ENCODE data around the gene CDC14B. TPM values are rescaled to one million over a fixed set of nuclear protein-coding genes. Genes with fewer than 3 reads are reported as not detected.

The CDC14B gene
- total and polyA plus RNA-seq, 2 donors from 2014 or later = 9.1 to 19.6 TPM

DNA sequence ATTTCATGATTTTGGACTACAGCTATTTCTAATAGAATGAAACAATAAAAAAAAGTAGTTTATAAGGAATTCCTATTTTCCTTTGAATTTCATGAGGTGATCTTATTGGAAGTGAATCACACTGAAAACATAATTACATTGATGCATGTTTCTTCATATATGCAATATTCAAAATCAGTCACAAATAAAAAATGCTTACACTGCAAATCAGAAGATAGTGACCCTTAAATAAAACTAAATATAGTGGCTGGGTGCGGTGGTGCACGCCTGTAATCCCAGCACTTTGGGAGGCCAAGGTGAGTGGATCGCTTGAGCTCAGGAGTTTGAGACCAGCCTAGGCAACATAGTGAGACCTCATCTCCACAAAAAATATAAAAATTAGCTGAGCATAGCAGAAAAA lies 79.5 kb downstream of the CDC14B start:
- no peaks in the 10 kb centered on the region for H3K27me3 ChIP-seq (ENCODE audit: control insufficient read depth, insufficient read depth, low read length)
- FAIRE-seq = no peak
- no peak overlapping the region for H3K9ac ChIP-seq (ENCODE audit: low read length in 3 of 3)
- no peak overlapping the region for H3K27ac ChIP-seq (ENCODE audit: low read depth in 2 of 2, low read length in 2 of 2)
- H3K36me3 ChIP-seq (ENCODE audit: control insufficient read depth in 2 of 3, insufficient read depth in 3 of 3, low read length in 3 of 3) = peaks cover 0 to 3% (median 0%) of the 10 kb centered on the region in 3 donors
- intact Hi-C loops (cut with DNase I) = no loop called here
- TF ChIP-seq, protein P1, sequence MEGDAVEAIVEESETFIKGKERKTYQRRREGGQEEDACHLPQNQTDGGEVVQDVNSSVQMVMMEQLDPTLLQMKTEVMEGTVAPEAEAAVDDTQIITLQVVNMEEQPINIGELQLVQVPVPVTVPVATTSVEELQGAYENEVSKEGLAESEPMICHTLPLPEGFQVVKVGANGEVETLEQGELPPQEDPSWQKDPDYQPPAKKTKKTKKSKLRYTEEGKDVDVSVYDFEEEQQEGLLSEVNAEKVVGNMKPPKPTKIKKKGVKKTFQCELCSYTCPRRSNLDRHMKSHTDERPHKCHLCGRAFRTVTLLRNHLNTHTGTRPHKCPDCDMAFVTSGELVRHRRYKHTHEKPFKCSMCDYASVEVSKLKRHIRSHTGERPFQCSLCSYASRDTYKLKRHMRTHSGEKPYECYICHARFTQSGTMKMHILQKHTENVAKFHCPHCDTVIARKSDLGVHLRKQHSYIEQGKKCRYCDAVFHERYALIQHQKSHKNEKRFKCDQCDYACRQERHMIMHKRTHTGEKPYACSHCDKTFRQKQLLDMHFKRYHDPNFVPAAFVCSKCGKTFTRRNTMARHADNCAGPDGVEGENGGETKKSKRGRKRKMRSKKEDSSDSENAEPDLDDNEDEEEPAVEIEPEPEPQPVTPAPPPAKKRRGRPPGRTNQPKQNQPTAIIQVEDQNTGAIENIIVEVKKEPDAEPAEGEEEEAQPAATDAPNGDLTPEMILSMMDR (IDR thresholded peaks at IDR 0.05; ENCODE audit: borderline replicate concordance, extremely low read depth, insufficient read depth) = no peak
- no peaks in the 10 kb centered on the region for H3K9me3 ChIP-seq (ENCODE audit: control insufficient read depth in 2 of 3, insufficient read depth in 1 of 3, low read length in 3 of 3)
- no peaks in the 10 kb centered on the region for H3K4me1 ChIP-seq (ENCODE audit: control insufficient read depth in 2 of 3, insufficient read depth in 2 of 3, low read depth in 1 of 3, low read length in 3 of 3)
- DNase-seq = no peak
- H3K4me3 ChIP-seq (ENCODE audit: low read length in 3 of 3) = no peak overlapping the region

DNA sequence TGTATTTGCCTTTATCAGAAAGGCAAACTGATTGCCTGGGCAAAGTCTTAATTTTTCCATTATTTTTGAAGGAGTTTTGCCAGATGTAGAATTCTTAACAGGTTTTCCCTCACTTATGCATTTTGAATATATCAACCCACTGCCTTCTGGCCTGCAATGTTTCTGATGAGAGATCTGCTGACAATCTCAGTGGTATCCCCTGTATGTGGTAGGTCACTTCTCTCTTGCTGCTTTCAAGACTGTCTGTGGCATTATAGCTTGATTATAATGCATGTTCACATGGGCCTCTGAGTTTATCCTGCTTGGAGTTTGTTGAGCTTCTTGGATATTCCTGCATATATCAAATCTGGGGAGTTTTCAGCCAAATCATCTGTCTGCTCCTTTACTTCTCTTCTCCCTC lies 87.5 kb downstream of the CDC14B start:
- Histone ChIP-seq H3K27me3 (ENCODE audit: control insufficient read depth, insufficient read depth, low read length) (no peaks in the 10 kb centered on the region), H3K27ac (ENCODE audit: low read depth in 2 of 2, low read length in 2 of 2) (no peak overlapping the region), H3K9me3 (ENCODE audit: control insufficient read depth in 2 of 3, insufficient read depth in 1 of 3, low read length in 3 of 3) (no peaks in the 10 kb centered on the region), H3K9ac (ENCODE audit: low read length in 3 of 3) (no peak overlapping the region), H3K36me3 (ENCODE audit: control insufficient read depth in 2 of 3, insufficient read depth in 3 of 3, low read length in 3 of 3) (peaks cover 0 to 6% (median 0%) of the 10 kb centered on the region in 3 donors), H3K4me3 (ENCODE audit: low read length in 3 of 3) (no peak overlapping the region), H3K4me1 (ENCODE audit: control insufficient read depth in 2 of 3, insufficient read depth in 2 of 3, low read depth in 1 of 3, low read length in 3 of 3) (no peaks in the 10 kb centered on the region)
- DNase-seq (no peak), FAIRE-seq (no peak)
- TF ChIP-seq, protein P1 (IDR thresholded peaks at IDR 0.05; ENCODE audit: borderline replicate concordance, extremely low read depth, insufficient read depth) = no peak
- intact Hi-C loops (cut with DNase I) = no loop called here

DNA sequence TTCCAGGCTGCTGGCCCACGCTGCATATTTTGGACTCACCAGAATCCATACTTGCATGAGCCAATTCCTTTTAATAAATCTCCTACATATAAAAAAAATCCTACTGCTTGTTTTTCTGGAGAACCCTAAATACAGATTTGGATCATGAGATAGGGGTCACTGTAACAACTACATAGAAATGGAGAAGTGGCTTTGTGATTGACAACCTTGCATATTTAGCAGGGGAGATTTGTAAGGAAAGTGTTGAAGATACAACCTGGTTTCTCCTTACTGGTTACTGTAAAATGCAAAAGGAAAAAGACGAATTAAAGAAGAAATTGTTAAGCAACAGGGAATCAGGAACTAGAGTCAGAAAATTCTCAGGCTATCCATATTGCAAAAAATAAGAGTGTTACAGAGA lies 94.9 kb downstream of the CDC14B start:
- TF ChIP-seq, protein P1 (IDR thresholded peaks at IDR 0.05; ENCODE audit: borderline replicate concordance, extremely low read depth, insufficient read depth) = no peak
- Histone ChIP-seq H3K4me3 (ENCODE audit: low read length in 3 of 3) (no peak overlapping the region), H3K27me3 (ENCODE audit: control insufficient read depth, insufficient read depth, low read length) (no peaks in the 10 kb centered on the region), H3K4me1 (ENCODE audit: control insufficient read depth in 2 of 3, insufficient read depth in 2 of 3, low read depth in 1 of 3, low read length in 3 of 3) (no peaks in the 10 kb centered on the region), H3K9me3 (ENCODE audit: control insufficient read depth in 2 of 3, insufficient read depth in 1 of 3, low read length in 3 of 3) (no peaks in the 10 kb centered on the region), H3K9ac (ENCODE audit: low read length in 3 of 3) (no peak overlapping the region), H3K27ac (ENCODE audit: low read depth in 2 of 2, low read length in 2 of 2) (no peak overlapping the region), H3K36me3 (ENCODE audit: control insufficient read depth in 2 of 3, insufficient read depth in 3 of 3, low read length in 3 of 3) (peaks cover 0 to 6% (median 3%) of the 10 kb centered on the region in 3 donors)
- DNase-seq = no peak
- FAIRE-seq = no peak
- intact Hi-C loops (cut with DNase I) = no loop called here

DNA sequence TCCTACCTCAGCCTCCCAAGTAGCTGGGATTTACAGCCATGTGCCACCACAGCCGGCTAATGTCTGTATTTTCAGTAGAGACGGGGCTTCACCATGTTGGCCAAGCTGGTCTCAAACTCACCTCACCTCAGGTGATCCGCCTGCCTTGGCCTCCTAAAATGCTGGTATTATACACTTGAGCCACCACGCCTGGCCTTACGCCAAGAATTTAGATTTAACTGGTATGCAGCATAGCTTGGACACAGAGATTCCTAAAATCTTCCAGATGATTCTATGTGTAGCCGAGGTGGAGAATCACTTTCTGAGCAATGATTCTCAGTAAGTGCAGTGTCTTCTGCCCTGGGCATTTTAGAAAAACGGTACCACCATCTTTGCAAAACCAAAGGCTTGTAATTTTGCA lies 95.6 kb downstream of the CDC14B start:
- H3K9me3 ChIP-seq (ENCODE audit: control insufficient read depth in 2 of 3, insufficient read depth in 1 of 3, low read length in 3 of 3) = no peaks in the 10 kb centered on the region
- TF ChIP-seq, protein P1 (IDR thresholded peaks at IDR 0.05; ENCODE audit: borderline replicate concordance, extremely low read depth, insufficient read depth) = no peak
- no peaks in the 10 kb centered on the region for H3K27me3 ChIP-seq (ENCODE audit: control insufficient read depth, insufficient read depth, low read length)
- H3K4me3 ChIP-seq (ENCODE audit: low read length in 3 of 3) = no peak overlapping the region
- no peak for DNase-seq
- peaks cover 0 to 6% (median 3%) of the 10 kb centered on the region in 3 donors for H3K36me3 ChIP-seq (ENCODE audit: control insufficient read depth in 2 of 3, insufficient read depth in 3 of 3, low read length in 3 of 3)
- peak overlapping the region in 1 of 2 donors; percentile 37 for H3K27ac ChIP-seq (ENCODE audit: low read depth in 2 of 2, low read length in 2 of 2)
- intact Hi-C loops (cut with DNase I) = no loop called here
- H3K4me1 ChIP-seq (ENCODE audit: control insufficient read depth in 2 of 3, insufficient read depth in 2 of 3, low read depth in 1 of 3, low read length in 3 of 3) = no peaks in the 10 kb centered on the region
- H3K9ac ChIP-seq (ENCODE audit: low read length in 3 of 3) = no peak overlapping the region
- FAIRE-seq = no peak

Measured in kidney (tissue), 14 donors.